ENCODE data around the gene INTS3. TPM values are rescaled to one million over a fixed set of nuclear protein-coding genes. Genes with fewer than 3 reads are reported as not detected.

INTS3 gene
- total and polyA plus RNA-seq, 2 of the 8 experiments (the other 6 are each of a cell fraction or from before 2014, with no cell fraction given), result 66.8 to 93.2 TPM

GRCh38 chr1:153798468-153798780, 70.6 kb downstream of the INTS3 start (continued):
- no peak for TF ChIP-seq CHD7 (IDR thresholded peaks at IDR 0.05; ENCODE audit: insufficient replicate concordance, low read length)
- TF ChIP-seq ATF2 (IDR thresholded peaks at IDR 0.05; ENCODE audit: low read length), result no peak
- no peak for TF ChIP-seq HDAC6 (IDR thresholded peaks at IDR 0.05; ENCODE audit: low read depth, low read length)
- no peak for TF ChIP-seq CHD1 (IDR thresholded peaks at IDR 0.05; ENCODE audit: low read depth, low read length)
- no peak for TF ChIP-seq YY1 (IDR thresholded peaks at IDR 0.05; ENCODE audit: low read depth, low read length)
- TF ChIP-seq BACH1 (IDR thresholded peaks at IDR 0.05; ENCODE audit: low read length), result no peak
- TF ChIP-seq TAF1 (IDR thresholded peaks at IDR 0.05; ENCODE audit: low read depth, low read length), result no peak
- TF ChIP-seq TBP (IDR thresholded peaks at IDR 0.05; ENCODE audit: low read depth, low read length), result no peak
- TF ChIP-seq EP300 (IDR thresholded peaks at IDR 0.05; ENCODE audit: borderline replicate concordance in 1 of 2, low read depth in 2 of 2, low read length in 2 of 2), result no peak
- TF ChIP-seq, protein P1, sequence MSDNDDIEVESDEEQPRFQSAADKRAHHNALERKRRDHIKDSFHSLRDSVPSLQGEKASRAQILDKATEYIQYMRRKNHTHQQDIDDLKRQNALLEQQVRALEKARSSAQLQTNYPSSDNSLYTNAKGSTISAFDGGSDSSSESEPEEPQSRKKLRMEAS (IDR thresholded peaks at IDR 0.05), result no peak
- no peak for TF ChIP-seq KDM1A (IDR thresholded peaks at IDR 0.05; ENCODE audit: borderline replicate concordance, low read length)

Measured in H1 (cell line).